T-helper 2 cell (primary cell): ENCODE results near the gene FAM151B.

Experiments used
- DNase-seq, 5 experiments: peaks; one replicate each; pipeline versions ENCODE4 v3.0.0 to v3.0.0-alpha.2; 2012 to 2022

Gene FAM151B

DNA sequence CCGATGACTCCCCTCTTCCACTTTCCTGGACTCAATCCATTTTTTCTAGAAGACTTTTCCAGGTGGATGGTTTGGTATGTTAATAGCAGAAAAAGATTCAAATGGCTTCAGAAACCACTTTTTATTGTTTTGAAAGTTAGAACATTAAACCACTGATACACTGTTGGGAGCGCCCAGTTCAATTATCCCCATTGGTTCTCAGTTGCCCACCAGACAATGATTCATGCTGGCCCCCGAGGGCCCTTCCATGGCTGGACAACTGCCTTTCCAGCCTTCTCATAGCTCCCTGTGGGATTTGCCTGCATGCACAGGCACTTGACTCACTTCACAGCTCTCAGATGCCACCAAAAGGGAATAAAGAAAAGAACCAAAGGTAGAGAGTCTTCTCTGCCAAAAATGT, 103.5 kb downstream of the FAM151B start:
- no peak for DNase-seq

GRCh38 chr5:80592105-80592504, 104.2 kb downstream of the FAM151B start:
- DNase-seq: no peak
